Fibroblast of skin of scalp (primary cell): Measurements from ENCODE around the gene ZNF556. TPM values are rescaled to one million over a fixed set of nuclear protein-coding genes. Genes with fewer than 3 reads are reported as not detected.
A peak's percentile ranks its signal among the peaks of the same experiment; 100 is the strongest.

Experiments used
- DNase-seq: peaks from one replicate; pipeline ENCODE4 v3.0.0-alpha.2; 2013
- polyA plus RNA-seq, 2 experiments: library from polyadenylated mRNA; unstranded; fragments of 120-200 nt; gene quantifications; one replicate each; pipeline ENCODE4 v1.2.1, GENCODE V29; 2013; ENCODE audit not compliant: insufficient read length in 2 of 2

The ZNF556 gene
- polyA plus RNA-seq (2013, experiment 1 of 2; ENCODE audit: insufficient read length): 0.14 TPM
- polyA plus RNA-seq (2013, experiment 2 of 2; ENCODE audit: insufficient read length): 0.89 TPM

DNA sequence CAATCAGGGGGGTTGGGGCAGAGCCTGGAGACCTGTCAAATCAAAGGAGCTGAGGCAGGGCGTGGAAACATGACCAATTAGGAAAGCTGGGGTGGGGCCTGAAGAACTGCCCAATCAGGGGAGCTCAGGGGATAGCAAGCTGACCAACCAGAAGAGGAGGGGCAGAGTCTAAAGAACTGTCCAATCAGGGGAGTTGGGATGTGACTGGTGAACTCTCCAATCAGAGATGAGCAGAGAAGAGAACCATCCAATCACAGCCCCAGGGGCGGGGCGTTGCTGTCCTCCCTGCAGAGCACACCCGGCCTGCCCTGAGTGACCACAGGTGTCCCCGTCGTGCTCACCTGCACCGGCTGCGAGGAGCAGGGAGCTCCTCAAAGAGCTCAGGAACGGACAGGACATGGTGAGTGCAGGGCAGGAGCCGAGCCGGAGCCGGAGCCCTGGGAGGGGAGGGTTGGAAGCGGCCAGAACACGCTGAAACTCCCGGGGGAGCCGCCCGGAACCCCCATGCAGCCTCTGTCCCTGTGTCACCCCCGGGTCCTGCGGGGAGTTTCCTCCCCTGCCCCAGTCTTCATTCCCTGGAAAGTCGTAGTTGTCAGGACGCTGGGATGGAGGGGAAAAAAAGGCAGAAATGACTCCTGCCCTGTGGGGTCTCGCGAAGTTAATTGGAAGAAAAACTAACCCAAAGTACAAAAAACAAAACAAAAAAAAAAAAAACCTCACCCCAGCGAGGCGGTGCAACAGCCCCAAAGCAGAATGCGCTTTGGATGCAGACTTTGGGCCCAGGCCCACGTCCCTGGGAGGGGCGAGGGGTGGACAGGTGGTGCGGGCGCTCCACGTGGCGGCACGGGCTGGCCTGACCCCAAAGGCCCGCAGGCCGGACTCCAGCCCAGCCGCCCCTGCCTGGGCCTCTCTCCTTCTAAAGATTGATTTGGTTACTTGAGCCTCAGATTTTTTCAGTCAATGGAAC lies at the start of gene ZNF556:
ZNF556 (plus strand) TSS at position 311 of the 967 bp plus-strand sequence; CDS start at position 398, 87 bp downstream.
- no peak for DNase-seq

- DNase-seq: peak; percentile 95
These were observed 47.5 kb upstream of the ZNF556 start, which contains the start of gene ZNF554 for GRCh38 chr19:2819540-2820111. TSS of gene ZNF554 (plus strand) at chr19:2819868. CDS start at chr19:2820072, 204 bp downstream.

DNA sequence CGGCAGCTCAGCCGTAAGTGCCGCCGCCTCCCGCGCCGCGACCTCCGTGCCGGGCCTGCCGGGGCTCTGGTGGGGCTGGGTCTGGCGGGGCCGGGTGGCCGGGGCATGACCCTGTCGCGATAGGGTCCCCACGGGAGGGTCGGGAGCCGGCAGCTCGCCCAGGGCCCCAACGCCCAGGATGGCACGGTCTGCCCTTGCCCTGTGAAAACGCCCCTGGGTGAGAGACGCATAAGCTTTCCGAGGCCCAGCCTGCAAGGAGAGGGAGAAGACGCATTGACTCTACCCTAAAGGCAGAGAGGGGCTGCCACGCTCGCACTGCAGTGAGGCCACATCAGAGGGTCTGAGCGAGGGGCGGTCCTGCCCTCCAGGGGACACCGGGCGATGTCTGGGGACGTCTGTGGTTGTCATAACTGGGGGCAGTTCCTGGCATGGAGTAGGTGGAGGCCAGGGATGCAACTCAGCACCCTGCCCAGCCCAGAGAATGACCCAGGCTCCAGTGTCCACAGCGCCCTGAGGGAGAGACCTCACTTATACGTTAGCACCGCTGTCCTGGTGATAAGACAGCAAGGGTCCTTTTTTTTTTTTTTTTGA lies 46.9 kb upstream of the ZNF556 start:
- DNase-seq: no peak

- no peak for DNase-seq
These were observed 44.3 kb upstream of the ZNF556 start for GRCh38 chr19:2822846-2823245.

DNA sequence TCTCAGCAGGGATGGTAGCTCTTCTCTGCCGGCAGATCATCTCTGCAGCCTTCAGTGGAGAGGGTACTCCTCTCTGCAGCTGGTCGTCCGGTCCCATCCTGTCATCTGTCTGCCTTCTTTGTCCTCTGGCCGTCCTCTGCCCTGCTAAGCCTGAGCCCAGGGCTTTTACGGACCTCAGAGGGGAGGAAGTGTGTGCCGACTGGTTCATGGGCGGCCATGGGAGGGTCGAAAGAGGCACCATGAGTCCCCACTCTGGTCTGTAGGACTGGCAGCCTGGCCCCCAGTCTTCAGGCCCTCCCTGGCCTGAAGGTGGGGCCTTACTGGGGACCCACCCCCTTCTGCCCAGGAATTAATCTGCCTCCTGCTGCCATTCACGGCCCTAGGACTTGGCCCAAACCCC lies 43.5 kb upstream of the ZNF556 start:
- no peak for DNase-seq

GRCh38 chr19:2824129-2824528 lies 43.0 kb upstream of the ZNF556 start:
- DNase-seq: no peak

- DNase-seq: no peak
These were observed 40.1 kb upstream of the ZNF556 start for GRCh38 chr19:2827022-2827421.

DNA sequence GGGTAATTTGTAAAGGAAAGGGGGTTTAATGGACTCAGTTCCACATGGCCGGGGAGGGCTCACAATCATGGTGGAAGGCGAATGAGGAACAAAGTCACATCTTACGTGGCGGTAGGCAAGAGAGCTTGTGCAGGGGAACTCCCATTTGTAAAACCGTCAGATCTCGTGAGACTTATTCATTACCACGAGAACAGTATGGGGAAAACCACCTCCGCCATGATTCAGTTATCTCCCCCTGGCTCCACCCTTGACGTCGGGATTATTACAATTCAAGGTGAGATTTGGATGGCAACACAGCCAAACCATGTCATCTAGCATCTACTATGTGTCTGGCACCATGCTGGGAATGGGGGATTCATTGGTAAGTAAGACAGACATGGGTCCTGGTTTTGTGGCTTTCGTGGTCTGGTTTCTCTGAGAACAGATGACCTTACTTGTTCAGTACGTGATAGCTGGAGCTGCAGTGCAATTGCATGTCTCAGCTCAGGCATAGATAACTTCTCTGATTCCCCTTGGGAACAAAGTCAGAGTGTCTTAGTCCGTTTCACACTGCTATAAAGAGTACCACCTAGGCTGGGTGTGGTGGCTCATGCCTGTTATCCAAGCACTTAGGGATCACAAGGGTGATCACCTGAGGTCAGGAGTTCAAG lies 39.2 kb upstream of the ZNF556 start:
- no peak for DNase-seq

- DNase-seq: no peak
These were observed 32.8 kb upstream of the ZNF556 start for GRCh38 chr19:2834294-2834871.

- no peak for DNase-seq
These were observed 29.7 kb upstream of the ZNF556 start for GRCh38 chr19:2837430-2837829.

- peak; percentile 100 for DNase-seq
These were observed 26.0 kb upstream of the ZNF556 start, which contains the start of gene ZNF555 for GRCh38 chr19:2840794-2841791. TSS of gene ZNF555 (plus strand) at chr19:2841475. CDS start at chr19:2841573, 98 bp downstream.

- DNase-seq: no peak
These were observed 25.1 kb upstream of the ZNF556 start for GRCh38 chr19:2841855-2842574.

GRCh38 chr19:2845107-2845506 lies 22.0 kb upstream of the ZNF556 start:
- no peak for DNase-seq

DNA sequence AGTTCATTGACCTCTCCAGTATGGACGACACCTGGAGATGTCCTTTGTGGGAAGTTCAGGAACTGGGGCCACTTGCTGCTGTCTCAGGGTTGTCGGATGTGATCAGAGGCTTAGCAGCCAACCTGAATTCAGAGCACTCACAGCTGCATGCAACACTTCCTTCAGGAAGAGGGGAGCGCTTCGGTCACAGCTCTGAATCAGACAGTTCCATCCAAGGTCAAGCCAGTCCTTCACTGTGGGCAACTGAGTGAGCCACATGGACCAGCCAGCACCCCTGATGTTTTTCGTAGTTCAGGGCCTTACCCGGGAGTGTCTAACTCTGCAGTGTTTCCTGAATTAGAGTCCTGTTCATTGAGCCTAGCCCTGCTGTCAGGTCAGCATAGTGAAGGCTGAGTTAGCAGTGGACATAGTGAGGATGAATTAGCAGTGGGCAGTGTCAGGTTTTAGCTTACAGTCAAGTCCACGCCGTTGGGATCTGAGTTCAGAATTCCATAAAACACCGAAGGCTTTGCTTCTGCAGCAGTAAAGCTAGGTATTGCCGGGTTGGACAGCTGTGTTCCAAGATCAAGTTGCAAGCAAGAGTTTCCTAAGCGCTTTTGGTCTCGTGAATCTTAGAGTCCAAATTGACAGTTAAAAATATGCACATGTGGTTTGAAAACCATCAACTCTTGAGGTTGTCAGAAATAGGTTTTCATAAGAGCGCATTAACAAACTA lies 20.8 kb upstream of the ZNF556 start:
- DNase-seq: no peak

DNA sequence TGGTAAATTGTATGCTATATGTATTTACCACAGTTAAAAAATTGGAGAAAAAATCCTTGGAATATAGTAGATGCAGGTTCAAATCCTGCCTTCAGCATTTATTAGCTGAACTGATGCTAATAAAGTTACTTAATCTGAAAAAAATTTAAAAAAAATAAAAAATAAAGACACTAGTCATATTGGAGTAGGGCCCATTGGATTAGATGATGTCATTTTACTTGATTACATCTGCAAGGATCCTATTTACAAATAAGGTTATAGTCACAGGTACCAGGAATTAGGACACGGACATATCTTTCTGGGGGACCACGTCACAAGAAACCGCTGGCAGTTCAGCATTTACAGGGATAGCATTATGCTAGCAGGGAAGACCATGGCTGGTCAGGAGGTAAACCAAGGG lies 19.6 kb upstream of the ZNF556 start:
- no peak for DNase-seq

- peak; percentile 56 for DNase-seq
These were observed 18.5 kb upstream of the ZNF556 start for GRCh38 chr19:2848616-2849015.

DNA sequence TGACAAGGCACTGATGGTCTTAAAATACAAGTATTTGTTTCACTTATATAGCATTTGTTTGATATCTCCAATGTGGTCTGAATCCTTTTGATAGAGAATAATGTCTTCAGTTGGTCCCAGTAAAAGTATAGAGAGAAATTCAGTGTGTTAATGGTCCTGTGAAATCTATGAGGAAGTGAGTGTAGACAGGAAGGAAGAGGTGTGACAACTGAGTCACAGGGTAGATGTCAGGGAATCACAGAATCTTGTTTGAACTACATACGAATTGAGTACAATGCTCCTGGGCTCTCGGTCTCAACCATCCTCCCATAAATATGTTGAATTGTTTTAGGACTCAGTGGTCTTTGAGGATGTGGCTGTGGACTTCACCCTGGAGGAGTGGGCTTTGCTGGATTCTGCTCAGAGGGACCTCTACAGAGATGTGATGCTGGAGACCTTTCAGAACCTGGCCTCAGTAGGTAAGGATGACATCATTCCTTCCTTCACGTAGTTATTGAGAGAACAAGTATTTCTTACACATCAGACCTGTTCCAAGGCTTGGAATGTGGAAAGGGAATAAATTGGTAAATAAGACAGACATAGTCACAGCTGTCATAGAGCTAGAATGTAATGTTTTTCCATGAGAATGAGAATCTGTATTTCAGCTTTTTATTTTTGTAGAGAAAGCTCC lies 16.7 kb upstream of the ZNF556 start:
- DNase-seq: no peak

GRCh38 chr19:2852598-2852997 lies 14.5 kb upstream of the ZNF556 start:
- DNase-seq: no peak
